Activated CD4-positive, alpha-beta T cell treated with anti-CD3 and anti-CD28 coated beads, Interleukin-10, Interleukin-2, amounts not matched to agents 100 ng/mL and 50 ng/mL, durations not matched to agents 16 hours and 8 hours (primary cell): Measurements from ENCODE around the gene RBM8A.

Source experiments
- DNase-seq: peaks from one replicate; pipeline ENCODE4 v3.0.0-alpha.2; 2020

RBM8A gene

DNA sequence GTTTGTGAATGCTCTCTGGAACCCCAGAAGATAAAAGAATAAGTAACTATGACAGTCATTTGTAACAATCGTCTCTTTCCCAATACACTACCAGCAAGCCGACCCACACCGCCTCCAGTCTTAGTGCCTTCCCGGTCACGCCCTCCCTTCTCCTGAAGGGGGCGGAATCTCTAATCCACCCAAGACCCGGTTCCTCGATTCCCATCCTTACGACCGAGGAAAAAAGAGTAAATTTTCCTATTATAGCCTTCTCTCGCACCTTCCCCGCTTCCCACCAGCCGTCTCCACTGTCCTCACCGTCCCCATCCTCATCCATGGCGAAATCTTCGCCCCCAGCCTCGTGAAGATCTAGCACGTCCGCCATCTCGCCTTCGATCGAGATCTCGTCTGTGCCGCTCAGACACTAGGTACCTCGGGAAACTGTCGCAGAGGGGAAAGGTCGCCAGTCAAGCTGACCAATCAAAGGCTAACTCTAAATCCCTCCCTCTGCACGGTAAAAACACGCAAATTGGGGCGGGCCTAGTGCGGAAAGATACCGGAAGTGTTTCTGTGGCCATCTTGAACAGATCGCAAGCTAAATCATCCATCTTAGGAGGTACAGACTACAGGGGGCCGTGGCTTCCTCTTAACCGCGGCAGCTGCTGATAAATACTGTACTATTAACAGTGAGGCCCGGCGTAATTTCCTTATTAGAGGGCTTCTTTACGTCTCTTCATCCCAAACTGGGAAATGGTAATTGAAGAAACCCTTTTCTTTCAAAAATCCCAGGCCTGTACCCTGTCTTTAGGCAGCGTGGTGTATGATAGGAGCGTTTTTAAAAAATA lies at the start of gene RBM8A:
Gene RBM8A, minus strand, starts transcription at position 422 of the 824 bp plus-strand sequence. Its CDS starts 58 bp downstream, at position 364.
- peak; percentile 98 for DNase-seq

DNA sequence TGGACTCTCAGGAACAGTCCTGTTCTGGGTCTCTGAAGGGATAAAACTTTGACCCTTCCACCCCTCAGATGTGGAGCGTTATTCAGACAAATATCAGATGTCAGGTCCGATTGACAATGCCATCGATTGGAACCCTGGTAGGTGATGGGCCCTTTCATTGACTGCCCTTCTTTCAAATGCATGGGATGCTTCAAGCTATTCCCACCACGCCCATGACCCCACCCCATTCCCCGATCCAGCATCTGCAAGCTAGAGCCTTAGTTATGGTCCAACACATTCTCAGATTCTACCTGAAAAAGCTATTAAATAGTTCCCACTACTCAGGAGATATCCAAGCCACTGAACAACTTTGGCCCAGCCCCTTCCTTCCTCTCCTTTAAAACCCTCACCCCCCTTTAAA lies 49.7 kb upstream of the RBM8A start:
- no peak for DNase-seq

DNA sequence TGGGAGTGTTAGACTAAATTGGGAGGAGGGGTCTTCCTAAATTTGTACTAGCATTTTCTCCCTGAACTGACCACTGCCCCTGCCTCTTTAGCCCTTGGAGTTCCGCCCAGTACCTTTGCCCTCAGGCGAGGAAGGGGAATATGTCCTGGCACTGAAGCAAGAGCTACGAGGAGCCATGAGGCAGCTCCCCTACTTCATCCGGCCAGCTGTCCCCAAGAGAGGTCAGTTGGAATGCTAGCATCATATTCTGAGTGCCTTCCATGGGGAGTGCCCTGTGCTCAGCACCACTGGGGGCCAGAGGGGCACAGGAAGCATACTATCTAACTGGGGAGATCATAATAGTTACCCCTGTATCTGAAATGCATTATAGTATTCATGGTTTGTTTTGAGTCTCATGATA lies 47.9 kb upstream of the RBM8A start:
- no peak for DNase-seq

DNA sequence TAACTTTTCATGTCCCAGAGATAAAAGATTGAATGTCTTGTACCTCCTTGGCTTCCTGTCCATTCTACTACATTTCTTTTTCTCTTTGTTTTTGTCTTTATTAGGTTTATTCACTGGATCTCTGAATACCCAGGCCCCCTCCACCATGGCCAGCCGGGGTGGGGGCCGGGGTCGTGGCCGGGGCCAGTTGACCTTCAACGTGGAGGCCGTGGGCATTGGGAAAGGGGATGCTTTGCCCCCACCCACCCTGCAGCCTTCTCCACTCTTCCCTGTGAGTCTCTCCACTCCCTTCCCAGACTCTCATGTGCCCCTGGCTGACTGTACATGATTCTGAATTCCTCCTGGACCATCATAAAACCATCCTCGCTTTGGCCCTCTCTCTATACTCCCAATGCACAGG lies 47.4 kb upstream of the RBM8A start:
- no peak for DNase-seq

DNA sequence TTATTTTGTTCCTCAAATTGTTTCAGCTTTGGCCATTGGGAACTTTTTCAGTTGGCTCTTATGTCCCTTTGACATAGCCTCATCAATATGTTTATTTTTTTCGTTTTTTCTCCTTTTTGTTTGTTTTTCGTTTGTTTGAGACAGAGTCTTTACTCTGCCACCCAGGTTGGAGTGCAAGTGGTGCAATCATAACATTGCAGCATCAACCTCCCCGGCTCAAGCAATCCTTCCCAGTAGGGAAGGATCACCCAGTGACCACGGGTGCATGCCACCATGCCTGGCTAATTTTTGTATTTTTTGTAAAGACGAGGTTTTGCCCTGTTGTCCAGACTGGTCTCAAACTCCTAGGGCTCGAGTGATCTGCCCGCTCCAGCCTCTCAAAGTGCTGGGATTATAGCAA lies 45.3 kb upstream of the RBM8A start:
- DNase-seq: no peak

DNA sequence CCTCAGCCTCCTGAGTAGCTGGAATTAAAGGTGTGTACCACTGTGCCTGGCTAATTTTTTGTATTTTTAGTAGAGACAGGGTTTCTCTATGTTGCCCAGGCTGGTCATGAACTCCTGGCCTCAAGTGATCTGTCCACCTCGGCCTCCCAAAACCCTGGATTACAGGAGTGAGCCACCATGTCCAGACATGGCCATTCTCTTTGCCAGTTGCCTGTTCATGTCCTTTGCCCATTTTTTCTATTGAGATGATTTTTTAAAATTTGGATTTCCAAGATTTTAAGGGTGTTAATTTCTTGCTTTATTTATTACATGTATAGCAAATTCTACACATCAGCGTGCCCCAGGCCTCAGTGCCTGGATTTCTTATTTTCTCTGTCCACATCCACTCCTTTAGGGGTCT lies 40.0 kb upstream of the RBM8A start:
- DNase-seq: no peak

DNA sequence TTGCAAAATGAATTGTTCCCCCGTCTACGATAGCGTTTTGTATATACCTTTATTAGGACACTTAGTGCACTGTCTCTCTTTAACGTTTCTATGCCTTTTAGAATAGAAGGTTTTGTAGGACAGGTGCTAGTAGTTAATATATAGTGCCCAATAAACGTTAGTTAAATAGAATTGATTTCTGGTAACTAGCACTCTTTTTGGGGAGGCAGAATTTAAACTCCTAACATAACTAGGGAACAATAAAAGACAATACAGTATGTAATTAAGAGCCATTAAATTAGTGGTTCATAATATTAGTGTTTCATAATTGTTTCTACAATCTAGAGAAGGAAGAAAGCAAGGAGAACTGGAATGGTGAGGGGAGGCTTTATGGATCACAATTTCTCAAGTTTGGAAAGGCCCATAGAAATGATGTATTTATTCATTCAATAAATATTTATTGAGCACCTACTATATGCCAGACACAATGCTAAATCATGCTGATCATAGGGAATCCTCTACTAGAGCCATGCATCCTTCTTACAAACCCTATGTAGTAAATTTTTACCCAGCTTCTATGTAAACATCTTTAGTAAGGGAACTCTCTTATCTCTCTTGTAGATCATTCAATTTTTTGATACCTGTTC lies 37.9 kb upstream of the RBM8A start:
- no peak for DNase-seq

DNA sequence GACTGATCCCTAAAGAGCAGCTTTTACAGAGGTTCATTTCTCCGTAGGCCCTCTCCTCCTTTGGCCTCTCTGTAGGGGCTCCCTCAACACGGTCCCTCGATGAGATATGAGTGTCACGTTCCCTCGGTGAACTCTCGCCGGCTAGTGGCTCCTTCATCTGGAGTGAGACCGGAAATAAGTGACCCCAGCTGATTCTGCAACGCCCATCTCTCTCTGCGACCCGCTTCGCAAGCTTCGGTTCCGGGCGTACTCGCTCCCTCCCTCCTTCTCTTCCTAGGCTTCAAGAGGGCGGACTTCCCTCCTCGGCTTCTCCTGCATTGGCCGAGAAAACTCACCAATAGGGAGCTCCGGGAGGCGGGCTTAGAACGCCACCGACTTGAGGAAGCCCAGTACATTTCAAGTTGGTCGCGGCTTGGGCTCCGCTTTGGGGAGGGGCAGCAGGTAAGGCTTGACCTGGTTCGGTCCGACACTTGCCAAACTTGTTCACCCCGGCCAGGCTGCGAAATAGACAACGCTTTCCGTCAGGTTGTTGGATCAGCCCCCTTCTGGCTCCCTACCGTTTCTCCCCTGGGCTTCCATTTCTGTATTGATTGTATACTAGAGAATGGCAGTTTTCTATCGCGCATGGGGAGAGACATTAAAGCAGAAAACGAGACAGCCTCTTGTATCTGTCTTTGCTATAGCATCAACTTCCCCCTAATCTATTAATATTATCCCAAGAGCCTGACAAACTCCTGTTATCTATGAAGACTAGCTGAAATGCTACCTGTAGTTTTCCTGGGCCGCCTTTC lies 37.2 kb upstream of the RBM8A start, which contains the start of the genes ANKRD34A and POLR3GL:
Gene ANKRD34A, minus strand, starts transcription at position 248 of the 791 bp plus-strand sequence. CDS start 2,816 bp downstream, outside the sequence.
Gene POLR3GL, plus strand, starts transcription at position 363 of the 791 bp plus-strand sequence. CDS start 10,176 bp downstream, outside the sequence.
- peak; percentile 98 for DNase-seq

DNA sequence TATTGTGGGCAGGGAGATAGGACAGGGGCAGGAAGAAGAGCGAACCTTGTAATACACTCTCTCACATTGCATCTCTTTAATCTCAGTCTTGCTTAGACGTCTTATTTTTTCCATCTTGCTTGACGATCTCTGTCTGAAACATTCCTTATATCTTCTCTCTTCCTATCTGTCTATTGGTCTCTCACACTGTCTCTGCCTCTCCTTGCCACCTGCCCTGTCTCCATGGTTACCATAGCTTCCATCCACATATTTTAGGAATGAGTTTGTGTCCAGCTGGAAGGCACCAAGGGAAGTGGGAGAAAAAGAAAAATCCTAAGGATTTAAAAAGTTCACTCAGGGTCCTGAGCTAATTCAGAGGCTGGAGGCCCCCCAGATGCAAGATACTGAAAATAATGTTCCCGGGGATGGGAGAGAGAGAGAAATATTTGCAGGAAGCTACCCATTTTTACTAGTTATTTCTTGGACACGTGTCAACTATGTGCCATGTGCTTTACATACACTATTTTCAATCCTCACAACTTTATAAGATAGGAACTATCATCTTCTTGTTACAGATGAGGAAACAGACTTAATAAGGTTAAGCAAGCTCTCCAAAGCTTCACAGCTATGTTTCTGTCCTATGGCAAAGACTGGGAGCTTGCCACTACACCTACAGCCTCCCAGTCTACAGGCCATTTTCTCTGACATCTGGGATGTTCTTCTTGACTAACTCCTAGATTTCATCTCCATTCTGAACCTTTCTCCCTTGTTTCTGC lies 36.2 kb upstream of the RBM8A start:
- no peak for DNase-seq

DNA sequence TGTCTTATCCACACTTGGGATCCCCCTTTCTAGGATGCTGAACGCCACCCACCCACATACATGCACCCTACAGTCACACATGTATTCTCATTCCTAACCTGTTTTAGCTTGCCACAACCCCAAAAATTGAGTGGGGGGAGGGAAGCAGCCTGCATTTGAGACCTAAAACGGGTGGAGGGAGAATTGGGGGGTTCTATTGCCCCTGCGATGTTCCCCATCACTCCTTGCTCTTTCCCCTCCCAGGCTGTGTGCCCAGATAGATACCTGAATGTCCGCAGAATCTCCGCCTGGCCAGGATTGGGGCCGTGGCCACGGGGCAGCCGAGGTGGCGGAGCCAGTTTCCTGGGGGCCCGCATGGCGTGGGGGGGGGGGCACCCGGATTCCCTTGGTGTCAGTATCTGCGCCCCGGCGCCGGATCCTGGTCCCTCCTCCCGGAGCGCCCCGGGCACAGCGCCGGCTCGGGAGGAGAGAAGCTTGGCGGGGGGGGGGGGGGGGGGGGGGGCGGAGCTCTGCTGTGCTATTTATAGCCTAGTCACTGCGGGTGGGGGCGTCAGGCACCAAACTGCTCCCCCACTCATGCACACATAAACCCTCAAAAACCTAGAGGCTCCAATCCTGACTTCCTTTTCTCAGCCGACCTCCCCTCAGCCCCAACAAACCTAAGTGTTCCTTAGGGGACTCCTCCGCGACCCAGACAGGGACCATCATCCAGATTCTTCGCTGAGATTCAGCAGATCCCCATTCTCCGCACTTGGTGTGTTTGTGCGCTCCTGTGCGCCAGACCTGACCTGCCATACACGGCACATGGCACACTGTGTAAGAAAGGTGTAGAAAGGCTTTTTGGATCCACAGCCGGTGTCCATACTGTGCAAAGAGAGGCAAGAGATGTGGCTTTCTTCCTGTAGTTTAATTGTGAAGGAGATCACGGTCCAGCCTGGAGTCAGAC lies 35.1 kb upstream of the RBM8A start:
- DNase-seq: peak; percentile 36

DNA sequence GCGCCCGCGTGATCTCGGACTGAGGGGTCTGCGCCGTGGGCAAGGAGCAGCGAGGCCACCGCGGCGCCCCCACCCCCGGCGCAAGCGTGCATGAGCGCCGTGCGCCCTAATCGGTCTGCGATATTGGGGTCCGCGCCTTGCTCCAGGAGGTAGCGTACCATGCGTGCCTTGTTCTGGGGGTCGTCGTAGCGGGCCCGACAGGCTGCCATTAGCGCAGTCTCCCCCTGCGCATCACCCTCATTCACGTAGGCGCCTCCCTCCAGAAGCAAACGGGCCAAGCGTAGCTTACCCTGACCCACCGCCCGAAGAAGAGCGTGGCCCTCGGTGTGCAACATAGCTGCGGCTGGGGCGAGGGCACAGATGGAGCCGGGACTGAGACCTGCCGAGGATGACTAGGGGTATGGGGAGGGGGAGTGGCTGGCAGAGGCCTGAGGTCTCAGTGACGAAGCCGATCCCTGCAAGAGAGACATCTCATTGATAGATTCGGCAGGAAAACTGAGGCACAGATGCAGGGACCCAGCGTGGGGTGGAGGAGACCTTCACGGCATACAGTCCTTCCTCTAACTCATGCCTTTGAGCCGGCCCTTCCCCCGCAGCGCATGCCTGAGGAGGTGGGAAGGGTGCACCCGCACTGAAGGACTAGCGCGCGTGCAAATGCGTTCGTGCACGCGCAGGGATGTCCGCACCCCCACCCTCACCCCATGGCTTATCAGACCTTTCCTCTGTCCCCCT lies 34.3 kb upstream of the RBM8A start:
- peak; percentile 67 for DNase-seq

DNA sequence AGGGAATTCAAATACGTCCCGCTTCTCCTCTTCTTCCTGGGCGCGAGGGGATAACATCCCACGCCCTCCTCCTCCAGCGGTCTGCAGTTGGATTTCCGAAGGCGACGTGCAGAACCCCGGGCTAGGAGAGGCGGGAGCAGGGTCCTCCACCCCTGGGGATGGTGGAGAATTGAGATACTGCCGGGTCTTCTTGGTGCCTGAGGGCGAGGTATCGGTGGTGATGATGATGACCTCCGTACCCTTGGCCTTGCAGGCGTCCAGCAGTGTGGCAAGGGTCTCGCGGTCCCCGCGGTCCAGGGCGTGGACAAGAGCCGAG lies 33.8 kb upstream of the RBM8A start:
- DNase-seq: no peak

DNA sequence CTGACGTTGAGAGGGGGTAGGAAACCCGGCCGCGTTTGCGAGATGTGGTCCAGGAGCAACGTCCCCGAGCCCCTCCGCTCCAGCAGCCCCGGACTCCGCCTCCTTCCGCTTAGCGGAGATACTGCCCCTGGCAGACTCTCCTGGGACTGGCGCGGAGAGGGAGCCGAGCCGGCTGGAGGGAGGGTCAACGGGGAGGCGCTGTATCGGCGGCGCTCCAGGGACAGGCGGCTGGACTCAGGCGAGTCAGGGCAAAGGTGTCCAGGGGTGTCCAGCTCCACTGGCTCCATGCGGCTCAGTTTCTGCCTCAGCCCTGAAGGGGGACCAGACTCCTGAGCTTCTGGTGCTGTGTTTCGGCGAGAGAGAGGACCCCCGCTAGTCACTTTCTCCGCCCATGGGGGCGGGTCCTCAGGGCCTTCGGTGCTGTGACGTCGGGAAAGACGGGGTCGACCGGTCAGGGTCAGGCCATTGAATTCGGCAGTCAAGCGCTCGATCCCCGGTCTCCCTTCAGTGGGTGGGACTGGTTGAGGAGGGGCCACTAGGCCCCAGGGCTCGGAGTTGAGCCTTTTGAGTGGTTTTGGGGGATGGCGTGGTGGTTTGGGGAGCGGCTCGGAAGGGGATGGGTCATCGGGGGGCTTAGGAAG lies 33.3 kb upstream of the RBM8A start:
- DNase-seq: peak; percentile 56

DNA sequence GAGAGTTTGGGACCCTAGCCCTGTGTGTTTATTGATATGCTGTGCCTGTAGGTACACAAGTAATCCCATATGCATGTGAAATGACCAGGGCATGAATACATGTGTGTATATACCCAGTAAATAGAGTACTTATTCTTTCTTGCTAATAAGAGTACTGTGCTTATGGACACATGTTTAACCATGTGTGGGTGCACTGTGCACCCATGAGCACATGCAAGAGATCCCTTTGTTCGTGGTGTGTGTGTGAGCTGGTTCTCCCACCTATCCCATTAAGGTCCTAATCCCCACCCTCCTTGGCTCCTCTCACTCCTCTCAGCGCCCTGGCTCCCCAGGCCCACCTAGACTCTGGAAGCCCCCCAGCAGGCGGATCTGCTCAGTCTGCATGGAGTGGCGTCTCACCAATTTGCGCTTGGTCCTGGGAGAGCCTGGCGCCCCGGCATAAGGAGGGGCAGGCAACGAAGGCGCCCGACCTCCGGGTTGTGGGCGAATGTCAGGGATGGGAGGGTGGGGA lies 32.7 kb upstream of the RBM8A start:
- no peak for DNase-seq

DNA sequence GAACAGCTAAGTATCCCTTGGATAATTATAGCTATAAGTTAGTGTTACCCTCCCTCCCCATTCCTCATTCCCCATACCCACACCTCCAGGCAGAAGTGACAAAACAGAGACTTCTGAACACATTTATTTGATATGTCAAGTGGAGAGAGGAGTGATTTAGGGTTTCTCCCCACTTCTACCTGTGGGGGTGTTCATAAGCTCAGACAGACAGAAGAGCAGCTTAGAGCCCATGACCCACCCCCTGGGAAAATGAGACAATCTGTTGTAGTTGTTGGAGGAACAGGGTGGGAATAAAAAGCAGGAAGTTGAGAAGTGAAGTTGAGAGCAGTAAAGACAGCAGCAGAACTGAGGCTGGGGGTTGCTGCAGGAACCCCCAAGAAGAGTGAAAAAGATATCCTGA lies 32.0 kb upstream of the RBM8A start:
- no peak for DNase-seq

DNA sequence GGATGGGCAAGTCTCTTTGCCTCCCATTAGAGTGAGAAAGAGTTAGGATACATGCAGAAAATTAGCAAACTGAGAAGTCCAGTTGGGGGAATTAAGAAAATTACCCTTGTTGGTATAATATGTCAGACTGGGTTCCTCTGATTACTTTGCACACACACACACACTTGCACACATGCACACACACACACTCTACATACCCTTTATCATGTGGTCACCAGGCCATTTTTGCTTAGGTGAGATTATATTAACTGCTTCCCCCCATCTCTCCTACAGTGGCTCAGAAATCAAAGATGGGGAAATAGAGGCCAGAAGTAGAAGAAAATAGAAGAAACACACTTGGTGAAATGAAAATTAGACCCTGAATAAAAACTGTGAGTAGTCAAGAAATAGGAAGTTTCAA lies 31.4 kb upstream of the RBM8A start:
- DNase-seq: no peak

DNA sequence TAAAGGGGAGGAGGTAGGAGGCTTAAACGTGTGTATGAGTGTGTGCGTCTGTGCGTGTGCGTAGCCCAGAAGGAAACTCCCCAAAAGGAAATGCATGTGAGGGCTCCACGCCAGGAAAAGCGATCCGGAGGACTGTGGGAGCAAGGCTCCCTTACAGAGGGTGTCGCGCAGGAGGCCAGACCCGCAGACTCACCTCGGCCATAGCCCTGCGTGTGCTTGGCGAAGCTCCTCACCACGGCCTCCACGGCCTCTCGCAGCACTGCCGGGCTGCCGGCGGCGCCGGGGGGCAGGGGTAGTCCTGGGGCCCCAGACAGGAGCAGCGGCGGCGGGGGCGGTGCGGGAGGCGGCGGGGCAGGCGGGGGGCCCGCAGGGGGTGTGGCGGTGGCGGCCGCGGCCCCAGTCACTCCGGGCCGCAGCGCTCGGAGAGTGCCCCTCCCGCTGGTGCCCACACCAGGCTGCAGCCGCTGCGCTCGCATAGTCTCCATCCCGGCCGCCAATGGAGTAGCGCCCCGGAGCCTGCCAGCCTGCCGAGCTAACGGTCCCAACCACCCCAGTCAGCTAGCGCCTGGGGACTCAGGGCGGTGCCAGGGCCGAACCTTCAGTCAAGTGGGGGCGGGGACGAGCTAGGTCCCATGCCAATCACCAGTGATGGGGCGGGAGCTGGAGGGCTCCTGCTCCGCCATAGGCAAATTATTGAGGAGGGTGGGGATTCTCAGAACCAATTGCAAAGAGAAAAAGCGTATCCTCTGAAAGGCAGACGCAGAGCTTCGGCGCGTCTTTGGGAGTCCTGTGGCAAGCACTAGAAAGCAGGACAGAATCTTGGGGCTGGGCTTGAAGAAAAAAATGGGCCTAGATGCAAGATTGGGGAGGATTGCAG lies 30.4 kb upstream of the RBM8A start, which contains the start of gene LIX1L:
Gene LIX1L, minus strand, starts transcription at position 575 of the 877 bp plus-strand sequence. Its CDS starts 90 bp downstream, at position 485.
- peak; percentile 98 for DNase-seq

DNA sequence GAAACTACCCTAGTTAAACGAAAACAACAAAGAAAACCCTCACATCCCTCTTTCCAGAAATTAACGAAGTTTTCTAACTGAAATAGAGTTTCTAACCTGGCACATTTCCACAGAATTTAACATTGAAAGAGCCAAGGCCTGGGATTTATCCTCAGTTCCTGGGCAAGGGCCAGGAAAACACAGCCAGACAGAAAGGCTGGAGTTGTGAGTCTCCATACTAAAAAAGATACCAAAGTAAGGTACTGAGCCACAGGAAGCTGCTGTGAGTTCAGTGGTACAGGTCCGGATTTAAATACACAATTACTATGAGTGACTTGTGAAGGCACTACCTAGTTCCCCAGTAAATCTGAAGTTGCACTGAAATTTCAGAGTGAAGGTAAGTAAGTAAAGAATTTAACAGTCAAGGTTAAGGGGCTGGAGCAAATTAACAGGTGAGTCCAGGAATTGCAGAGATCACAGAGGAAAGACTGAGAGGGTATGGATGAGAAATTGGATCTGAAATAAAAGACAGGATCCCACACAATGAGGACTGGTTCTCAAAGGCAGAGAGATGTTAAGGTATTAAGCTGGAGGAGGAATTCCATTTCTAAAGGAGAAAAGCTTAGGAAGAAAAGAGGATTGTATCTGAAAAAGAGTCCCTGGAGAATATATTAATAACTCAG lies 29.6 kb upstream of the RBM8A start:
- DNase-seq: peak; percentile 35
